ENCODE results near the gene PPIA.
"Not testable (repeated sequence)": the region's sequence is repeated elsewhere in the genome, so short reads cannot be mapped to it uniquely, and the experiment has no call there.

PPIA gene

GRCh38 chr7:44824894-44825526, 28.5 kb downstream of the PPIA start:
- DNase-seq (ENCODE audit: low spot score) = no peak
- no peak for TF ChIP-seq CTCF (IDR thresholded peaks at IDR 0.05; ENCODE audit: extremely low read depth, missing control alignments)

DNA sequence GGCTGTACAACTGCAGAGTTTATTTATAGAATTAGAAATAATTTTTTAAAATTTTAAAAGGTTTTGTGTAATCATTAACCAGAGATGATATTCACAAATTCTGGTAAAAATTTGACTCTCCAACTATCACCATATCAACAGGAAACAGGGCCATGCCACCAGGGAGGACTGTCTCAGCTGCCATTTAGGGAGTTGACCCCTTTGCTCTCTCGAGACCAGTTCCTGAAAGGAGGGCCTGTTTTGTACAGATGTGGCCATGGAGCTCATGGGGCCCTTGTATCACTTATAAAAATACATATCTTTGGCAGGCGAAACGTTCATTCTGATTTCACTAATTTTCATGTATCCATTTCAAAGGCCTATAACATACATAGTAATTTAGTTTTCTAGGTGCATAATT, 31.1 kb downstream of the PPIA start:
- no peak for TF ChIP-seq CTCF (IDR thresholded peaks at IDR 0.05; ENCODE audit: extremely low read depth, missing control alignments)

GRCh38 chr7:44838751-44839150, 42.3 kb downstream of the PPIA start:
- no peak for TF ChIP-seq CTCF (IDR thresholded peaks at IDR 0.05; ENCODE audit: extremely low read depth, missing control alignments)
- DNase-seq (ENCODE audit: low spot score) = no peak

More for the DNA sequence above, 31.1 kb downstream of the PPIA start:
- DNase-seq (ENCODE audit: low spot score) = no peak

- DNase-seq (ENCODE audit: low spot score) = not testable (repeated sequence)
Observed at GRCh38 chr7:44842675-44843074, 46.2 kb downstream of the PPIA start.

DNA sequence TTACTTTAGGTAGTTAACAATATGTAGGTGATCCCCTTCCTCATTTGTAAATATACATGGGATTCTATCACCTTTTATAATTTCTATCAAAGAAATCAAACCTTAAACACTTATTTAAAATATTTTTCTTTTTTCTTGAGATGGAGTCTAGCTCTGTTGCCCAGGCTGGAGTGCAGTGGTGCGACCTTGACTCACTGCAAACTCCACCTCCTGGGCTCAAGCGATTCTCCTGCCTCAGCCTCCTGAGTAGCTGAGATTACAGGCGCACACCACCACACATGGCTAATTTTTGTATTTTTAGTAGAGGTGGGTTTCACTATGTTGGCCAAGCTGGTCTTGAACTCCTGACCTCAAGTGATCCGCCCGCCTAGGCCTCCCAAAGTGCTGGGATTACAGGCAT, 47.0 kb downstream of the PPIA start:
- DNase-seq (ENCODE audit: low spot score) = not testable (repeated sequence)

DNA sequence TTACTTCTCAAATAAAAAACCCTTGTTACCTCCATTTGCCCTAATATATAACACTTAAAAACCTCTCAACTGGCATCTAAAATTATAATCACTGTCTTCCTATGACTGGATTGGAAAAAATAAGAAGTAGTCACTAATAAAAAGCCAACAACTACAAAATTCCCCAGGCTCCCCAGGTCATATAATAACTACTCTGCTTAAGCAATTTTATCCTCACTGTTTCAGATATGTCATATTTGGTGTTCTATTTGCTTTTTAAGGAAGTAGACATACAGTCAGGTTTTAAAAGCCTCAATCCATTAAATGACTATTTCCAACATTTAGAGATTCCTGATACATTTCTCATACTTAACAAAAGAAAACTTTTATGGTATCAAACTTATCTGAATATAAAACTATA, 49.0 kb downstream of the PPIA start:
- TF ChIP-seq CTCF (IDR thresholded peaks at IDR 0.05; ENCODE audit: extremely low read depth, missing control alignments) = no peak
- no peak for DNase-seq (ENCODE audit: low spot score)

DNA sequence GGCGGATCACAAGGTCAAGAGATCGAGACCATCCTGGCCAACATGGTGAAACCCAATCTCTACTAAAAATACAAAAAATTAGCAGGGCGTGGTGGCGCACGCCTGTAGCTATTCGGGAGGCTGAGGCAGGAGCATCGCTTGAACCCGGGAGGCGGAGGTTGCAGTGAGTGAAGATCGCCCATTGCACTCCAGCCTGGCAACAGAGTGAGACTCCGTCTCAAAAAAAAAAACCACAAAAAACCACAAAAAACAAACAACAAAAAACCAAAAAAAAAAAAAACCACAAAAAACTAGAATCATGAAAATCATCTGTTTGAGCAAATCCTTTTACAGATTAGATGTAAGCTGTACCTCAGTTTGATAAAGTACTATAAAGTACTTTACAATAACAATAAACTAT, 49.9 kb downstream of the PPIA start:
- DNase-seq (ENCODE audit: low spot score) = not testable (repeated sequence)

GRCh38 chr7:44846816-44847508, 50.5 kb downstream of the PPIA start:
- TF ChIP-seq CTCF (IDR thresholded peaks at IDR 0.05; ENCODE audit: extremely low read depth, missing control alignments) = no peak
- no peak for DNase-seq (ENCODE audit: low spot score)

- TF ChIP-seq CTCF (IDR thresholded peaks at IDR 0.05; ENCODE audit: extremely low read depth, missing control alignments) = peak; percentile 84
- DNase-seq (ENCODE audit: low spot score) = peak; percentile 88
Observed at GRCh38 chr7:44847509-44847919, 51.0 kb downstream of the PPIA start.
